Measurements from ENCODE around the gene DYRK1B. TPM values are rescaled to one million over a fixed set of nuclear protein-coding genes. Genes with fewer than 3 reads are reported as not detected.
A peak's percentile ranks its signal among the peaks of the same experiment; 100 is the strongest.

Gene DYRK1B
- total RNA-seq, 1 donor from 2014 or later, result 7.8 TPM

DNA sequence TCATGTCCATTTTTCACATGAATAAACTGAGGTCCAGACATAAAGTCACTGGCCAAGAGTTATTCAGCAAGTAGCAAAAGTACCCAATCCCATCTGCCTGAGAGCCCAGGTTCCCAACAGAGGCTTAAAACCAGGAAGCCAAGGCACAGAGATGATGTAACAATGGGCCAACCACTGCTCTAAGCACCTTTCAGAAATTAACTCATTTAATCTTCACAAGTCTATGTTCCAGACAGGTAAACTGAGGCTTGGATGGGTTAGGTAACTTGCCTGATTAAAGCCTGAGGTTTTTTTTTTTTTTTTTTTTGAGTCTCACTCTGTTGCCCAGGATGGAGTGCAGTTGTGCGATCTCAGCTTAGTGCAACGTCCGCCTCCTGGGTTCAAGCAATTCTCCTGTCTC is 4.0 kb upstream of the DYRK1B start:
- no peaks in the 10 kb centered on the region for H3K4me1 ChIP-seq
- TF ChIP-seq EZH2 (IDR thresholded peaks at IDR 0.05), result no peak
- TF ChIP-seq EZH2phosphoT487 (IDR thresholded peaks at IDR 0.05), result no peak
- TF ChIP-seq, protein P1, sequence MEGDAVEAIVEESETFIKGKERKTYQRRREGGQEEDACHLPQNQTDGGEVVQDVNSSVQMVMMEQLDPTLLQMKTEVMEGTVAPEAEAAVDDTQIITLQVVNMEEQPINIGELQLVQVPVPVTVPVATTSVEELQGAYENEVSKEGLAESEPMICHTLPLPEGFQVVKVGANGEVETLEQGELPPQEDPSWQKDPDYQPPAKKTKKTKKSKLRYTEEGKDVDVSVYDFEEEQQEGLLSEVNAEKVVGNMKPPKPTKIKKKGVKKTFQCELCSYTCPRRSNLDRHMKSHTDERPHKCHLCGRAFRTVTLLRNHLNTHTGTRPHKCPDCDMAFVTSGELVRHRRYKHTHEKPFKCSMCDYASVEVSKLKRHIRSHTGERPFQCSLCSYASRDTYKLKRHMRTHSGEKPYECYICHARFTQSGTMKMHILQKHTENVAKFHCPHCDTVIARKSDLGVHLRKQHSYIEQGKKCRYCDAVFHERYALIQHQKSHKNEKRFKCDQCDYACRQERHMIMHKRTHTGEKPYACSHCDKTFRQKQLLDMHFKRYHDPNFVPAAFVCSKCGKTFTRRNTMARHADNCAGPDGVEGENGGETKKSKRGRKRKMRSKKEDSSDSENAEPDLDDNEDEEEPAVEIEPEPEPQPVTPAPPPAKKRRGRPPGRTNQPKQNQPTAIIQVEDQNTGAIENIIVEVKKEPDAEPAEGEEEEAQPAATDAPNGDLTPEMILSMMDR (IDR thresholded peaks at IDR 0.05), result no peak

DNA sequence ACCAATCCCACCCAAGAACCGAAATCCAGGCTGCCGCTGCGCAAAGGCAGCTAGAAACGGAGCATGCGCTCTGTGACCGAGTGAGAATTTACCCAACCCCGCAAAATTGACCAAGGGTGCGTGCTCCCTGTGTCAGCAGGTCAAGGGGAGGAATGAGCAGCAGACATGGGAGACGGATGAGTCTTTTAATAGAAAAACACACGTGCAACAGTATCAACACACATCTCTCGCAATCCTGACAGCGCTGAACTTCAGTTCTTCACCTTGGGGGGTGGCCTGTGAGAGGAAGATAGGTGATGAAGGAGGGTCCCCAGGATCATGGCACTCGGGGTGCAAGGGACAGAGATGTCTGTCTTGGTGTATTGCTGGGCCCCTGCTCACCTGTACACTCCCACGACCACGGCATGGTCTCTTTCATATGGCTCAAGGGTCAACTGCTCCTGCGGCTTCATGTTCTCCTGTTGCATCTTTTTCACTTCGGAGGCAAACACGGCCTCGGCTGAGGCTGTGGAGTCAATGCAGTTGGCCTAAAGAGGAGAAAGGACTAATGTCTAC is 402 bp upstream of the DYRK1B start:
- Mint-ChIP-seq H3K36me3 (peaks cover 34% of the 10 kb centered on the region), H3K27ac (peak overlapping the region; percentile 97), H3K4me1 (peaks cover 23% of the 10 kb centered on the region), H3K9me3 (no peaks in the 10 kb centered on the region), H3K27me3 (ENCODE audit: insufficient read depth, low read depth) (peaks cover 13% of the 10 kb centered on the region), H3K4me3 (peak overlapping the region; percentile 89)
- H3K79me2 ChIP-seq (ENCODE audit: low read depth), result peaks cover 44% of the 10 kb centered on the region
- H3K4me1 ChIP-seq, result peaks cover 6% of the 10 kb centered on the region
- no peak overlapping the region for H2AFZ ChIP-seq (replicated peaks)
- no peak for DNase-seq (ENCODE audit: low spot score)
- TF ChIP-seq, protein P1 (IDR thresholded peaks at IDR 0.05), result no peak
- no peak for TF ChIP-seq EZH2phosphoT487 (IDR thresholded peaks at IDR 0.05)
- peak overlapping the region; percentile 37 for H3K4me2 ChIP-seq
- H3K4me3 ChIP-seq, result peak overlapping the region; percentile 91
- no peaks in the 10 kb centered on the region for H3K9me3 ChIP-seq (ENCODE audit: low read depth)
- no peaks in the 10 kb centered on the region for H3K27me3 ChIP-seq
- H3F3A ChIP-seq (ENCODE audit: low read depth), result peaks cover 22% of the 10 kb centered on the region
- H3K36me3 ChIP-seq, result peaks cover 6% of the 10 kb centered on the region
- H3K27ac ChIP-seq, result no peak overlapping the region
- H3K9ac ChIP-seq, result no peak overlapping the region
- H4K20me1 ChIP-seq (ENCODE audit: low read depth), result no peaks in the 10 kb centered on the region

More for the DNA sequence above, 4.0 kb upstream of the DYRK1B start:
- DNase-seq (ENCODE audit: low spot score), result no peak
- Mint-ChIP-seq H3K27me3 (ENCODE audit: insufficient read depth, low read depth) (peaks cover 3% of the 10 kb centered on the region), H3K36me3 (peaks cover 18% of the 10 kb centered on the region), H3K4me3 (no peak overlapping the region), H3K9me3 (no peaks in the 10 kb centered on the region), H3K4me1 (peaks cover 16% of the 10 kb centered on the region), H3K27ac (no peak overlapping the region)
- Histone ChIP-seq H3K27ac (no peak overlapping the region), H3K4me2 (no peak overlapping the region), H3K36me3 (no peaks in the 10 kb centered on the region), H3K9ac (no peak overlapping the region), H4K20me1 (ENCODE audit: low read depth) (peaks cover 24% of the 10 kb centered on the region), H3K4me3 (no peak overlapping the region), H3K79me2 (ENCODE audit: low read depth) (peaks cover 48% of the 10 kb centered on the region), H3F3A (ENCODE audit: low read depth) (peaks cover 22% of the 10 kb centered on the region), H3K27me3 (no peaks in the 10 kb centered on the region), H2AFZ (replicated peaks) (no peak overlapping the region), H3K9me3 (ENCODE audit: low read depth) (no peaks in the 10 kb centered on the region)

DNA sequence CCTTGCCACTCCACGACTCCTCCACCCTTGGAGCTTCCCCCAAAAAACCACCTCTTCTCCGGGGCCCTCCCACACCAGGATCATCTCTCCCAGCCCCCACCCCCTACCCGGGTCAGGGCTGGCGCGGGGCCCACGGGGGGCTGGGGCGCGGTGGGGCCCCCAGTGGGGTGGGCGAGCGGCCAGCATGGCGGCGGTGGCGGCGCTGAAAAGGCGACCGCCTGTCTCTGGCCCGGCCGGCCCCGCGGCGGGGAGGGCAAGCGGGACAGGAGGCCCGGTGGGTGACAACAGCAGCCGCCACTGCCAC is 850 bp downstream of the DYRK1B start:
- peak overlapping the region; percentile 95 for H3K4me3 Mint-ChIP-seq
- H3K27ac Mint-ChIP-seq, result peak overlapping the region; percentile 99
- peaks cover 33% of the 10 kb centered on the region for H3K79me2 ChIP-seq (ENCODE audit: low read depth)
- H2AFZ ChIP-seq (replicated peaks), result no peak overlapping the region
- no peak overlapping the region for H3K27ac ChIP-seq
- H3K36me3 ChIP-seq, result peaks cover 10% of the 10 kb centered on the region
- H3K27me3 Mint-ChIP-seq (ENCODE audit: insufficient read depth, low read depth), result peaks cover 18% of the 10 kb centered on the region
- peaks cover 39% of the 10 kb centered on the region for H3K36me3 Mint-ChIP-seq
- TF ChIP-seq EZH2 (IDR thresholded peaks at IDR 0.05), result no peak
- TF ChIP-seq EZH2phosphoT487 (IDR thresholded peaks at IDR 0.05), result no peak
- TF ChIP-seq, protein P1 (IDR thresholded peaks at IDR 0.05), result no peak
- peaks cover 23% of the 10 kb centered on the region for H3K4me1 Mint-ChIP-seq
- peaks cover 6% of the 10 kb centered on the region for H3K4me1 ChIP-seq
- H3K4me3 ChIP-seq, result peak overlapping the region; percentile 91
- H3K4me2 ChIP-seq, result peak overlapping the region; percentile 79
- DNase-seq (ENCODE audit: low spot score), result no peak
- H3F3A ChIP-seq (ENCODE audit: low read depth), result peaks cover 22% of the 10 kb centered on the region
- no peaks in the 10 kb centered on the region for H3K9me3 ChIP-seq (ENCODE audit: low read depth)
- H3K9ac ChIP-seq, result peak overlapping the region; percentile 77
- no peaks in the 10 kb centered on the region for H3K27me3 ChIP-seq
- no peaks in the 10 kb centered on the region for H3K9me3 Mint-ChIP-seq
- no peaks in the 10 kb centered on the region for H4K20me1 ChIP-seq (ENCODE audit: low read depth)

All from neural progenitor cell (in vitro differentiated cells).